Forelimb muscle (tissue), 1 donor: Measurements from ENCODE around the gene OR11H7. TPM values are rescaled to one million over a fixed set of nuclear protein-coding genes. Genes with fewer than 3 reads are reported as not detected.
"Not testable (repeated sequence)": the region's sequence is repeated elsewhere in the genome, so short reads cannot be mapped to it uniquely, and the experiment has no call there.

Experiments
- DNase-seq: peaks from one replicate; pipeline ENCODE4 v3.0.0-alpha.2; 2013; ENCODE audit warnings: low read depth
- polyA plus RNA-seq: library from polyadenylated mRNA; unstranded; fragments of 120-200 nt; gene quantifications from one replicate; pipeline ENCODE4 v1.2.1, GENCODE V29; 2013; ENCODE audit not compliant: insufficient read length

The OR11H7 gene
- 0.29 TPM for polyA plus RNA-seq

DNA sequence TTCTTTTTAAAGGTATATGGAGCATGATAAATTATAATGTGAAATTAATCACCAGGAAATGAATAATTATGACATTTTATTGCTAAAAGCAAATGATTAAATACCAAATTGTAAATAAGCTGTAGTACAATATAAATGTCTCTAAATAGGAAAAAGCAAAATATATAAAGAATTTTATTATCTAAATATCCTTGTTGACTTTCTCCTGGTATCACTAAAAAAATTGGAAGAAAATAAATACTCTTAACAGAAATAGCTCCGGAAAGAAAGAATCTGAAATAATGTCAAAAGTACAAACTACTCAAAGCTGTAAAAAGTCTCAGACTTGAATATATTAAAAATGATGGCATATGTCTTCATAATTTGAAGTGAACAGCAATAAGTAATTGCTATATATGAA is at the start of gene OR11H7:
OR11H7 (plus strand) TSS at position 301 of the 400 bp plus-strand sequence.
- DNase-seq: no peak

DNA sequence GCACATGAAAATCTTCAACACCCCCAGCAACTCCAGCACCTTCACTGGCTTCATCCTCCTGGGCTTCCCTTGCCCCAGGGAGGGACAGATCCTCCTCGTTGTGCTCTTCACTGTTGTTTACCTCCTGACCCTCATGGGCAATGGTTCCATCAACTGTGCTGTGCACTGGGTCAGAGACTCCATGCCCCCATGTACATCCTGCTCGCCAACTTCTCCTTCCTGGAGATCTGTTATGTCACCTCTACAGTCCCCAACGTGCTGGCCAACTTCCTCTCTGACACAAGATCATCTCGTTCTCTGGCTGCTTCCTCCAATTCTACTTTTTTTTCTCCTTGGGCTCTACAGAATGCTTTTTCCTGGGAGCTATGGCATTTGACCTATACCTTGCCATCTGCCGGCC is 49.6 kb upstream of the OR11H7 start:
- DNase-seq: no peak

DNA sequence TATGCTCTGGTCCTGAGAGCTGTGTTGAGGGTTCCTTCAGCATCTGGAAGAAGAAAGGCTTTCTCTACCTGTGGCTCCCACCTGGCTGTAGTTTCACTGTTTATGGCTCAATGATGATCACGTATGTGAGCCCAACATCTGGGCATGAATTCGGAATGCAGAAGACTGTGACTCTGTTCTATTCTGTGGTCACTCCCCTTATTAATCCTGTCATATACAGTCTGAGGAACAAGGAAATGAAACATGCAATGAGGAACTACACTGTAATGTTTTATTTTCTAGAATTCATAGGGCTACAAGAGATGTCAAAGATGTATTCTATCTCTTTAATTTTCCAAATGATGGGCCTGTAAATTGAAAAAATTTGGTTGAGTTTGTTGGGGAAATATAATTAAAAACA is 48.9 kb upstream of the OR11H7 start:
- no peak for DNase-seq

DNA sequence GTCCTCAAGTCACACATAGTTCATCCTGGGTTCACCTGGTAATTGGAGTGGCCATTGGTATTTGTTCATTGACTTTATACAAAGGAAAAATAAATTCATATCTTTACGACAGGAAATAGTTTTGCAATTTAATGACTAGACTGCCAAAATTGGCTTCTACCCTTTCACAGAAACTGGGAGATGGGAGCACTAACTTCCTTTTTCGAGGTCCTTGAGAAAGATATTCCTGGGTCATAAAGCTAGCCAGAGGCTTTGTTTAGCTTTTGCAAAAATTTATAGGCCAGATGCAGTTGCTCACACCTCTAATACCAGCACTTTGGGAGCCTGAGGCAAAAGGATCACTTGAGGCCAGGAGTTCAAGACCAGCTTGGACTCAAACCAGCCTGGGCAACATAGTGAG is 48.3 kb upstream of the OR11H7 start:
- DNase-seq: no peak

DNA sequence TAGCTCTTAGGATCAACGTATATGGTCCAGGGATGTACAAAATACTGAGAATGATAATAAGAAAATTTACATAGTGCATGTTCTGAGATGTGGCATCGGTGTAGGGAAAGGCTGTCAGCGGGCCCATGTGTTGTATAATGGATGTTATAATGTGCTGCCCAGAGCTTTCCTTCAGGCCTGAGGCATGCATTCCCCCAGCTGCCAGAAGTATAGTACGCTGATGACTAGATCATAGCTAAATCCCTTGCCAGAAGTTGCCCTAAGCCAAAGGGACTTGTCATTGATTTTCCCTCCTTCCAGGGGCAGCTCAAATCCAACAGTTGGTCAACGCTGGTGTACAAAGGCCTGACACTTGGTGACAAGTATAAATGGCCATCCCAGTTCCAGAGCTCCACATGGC is 44.6 kb upstream of the OR11H7 start:
- DNase-seq: no peak

DNA sequence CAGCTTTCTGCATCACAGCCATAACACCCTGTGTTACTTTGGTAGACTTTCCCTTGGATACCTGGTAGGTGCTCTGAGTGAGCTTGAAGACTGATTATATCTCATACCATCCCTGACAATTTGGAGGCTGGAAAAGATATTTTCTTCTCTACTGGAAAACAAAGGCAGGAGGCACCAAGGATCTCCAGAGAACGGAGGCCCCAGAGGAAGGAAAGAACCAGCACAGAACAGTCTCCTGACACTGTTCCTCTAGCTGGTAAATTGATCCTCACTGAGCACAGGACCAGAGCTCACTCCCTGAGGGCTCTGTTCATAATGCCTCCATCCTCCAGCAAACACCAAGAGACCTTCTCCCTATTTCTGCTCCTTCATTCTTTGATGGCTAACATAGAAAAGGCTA is 38.2 kb upstream of the OR11H7 start, which contains the start of gene OR11G2:
OR11G2 (plus strand) TSS at position 301 of the 400 bp plus-strand sequence. CDS start 6,542 bp downstream, outside the sequence.
- no peak for DNase-seq

DNA sequence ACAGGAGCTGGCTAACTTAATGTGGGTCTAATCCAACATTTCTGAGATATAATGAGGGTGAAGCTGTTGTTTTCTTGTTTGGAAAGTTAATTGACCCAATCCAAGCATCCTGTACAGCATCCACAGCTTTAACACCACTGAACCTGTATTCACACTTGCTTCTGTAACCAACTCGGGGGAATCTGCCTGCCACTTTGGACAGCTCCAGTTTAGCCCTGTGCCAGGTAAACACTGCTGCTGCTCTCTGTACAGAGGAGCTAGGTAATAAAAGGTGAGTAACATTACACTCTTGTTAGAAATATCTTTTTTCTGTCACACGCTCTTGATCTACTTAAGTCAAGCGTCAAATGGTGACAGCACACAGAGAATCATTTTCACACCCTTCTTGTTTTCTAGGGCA is 37.4 kb upstream of the OR11H7 start:
- DNase-seq: no peak

DNA sequence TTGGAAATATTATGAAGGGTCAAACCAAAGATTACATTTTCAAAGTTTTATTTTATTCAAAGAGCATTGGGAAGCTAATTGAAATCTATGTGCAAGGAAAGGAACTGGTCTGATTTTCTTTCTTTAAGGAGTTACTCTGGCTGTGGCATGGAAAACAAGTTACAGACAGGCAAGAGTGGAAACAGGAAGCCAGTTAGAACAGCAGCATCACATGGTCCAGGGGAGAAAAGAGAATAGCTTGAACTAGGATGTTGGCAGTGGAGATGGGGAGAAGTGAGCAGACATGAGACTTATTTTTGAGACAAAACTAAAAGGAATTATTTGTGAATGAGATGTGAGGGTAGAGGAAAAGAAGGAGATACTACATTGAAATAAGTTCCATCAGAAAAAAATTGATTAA is 34.7 kb upstream of the OR11H7 start:
- DNase-seq: no peak

DNA sequence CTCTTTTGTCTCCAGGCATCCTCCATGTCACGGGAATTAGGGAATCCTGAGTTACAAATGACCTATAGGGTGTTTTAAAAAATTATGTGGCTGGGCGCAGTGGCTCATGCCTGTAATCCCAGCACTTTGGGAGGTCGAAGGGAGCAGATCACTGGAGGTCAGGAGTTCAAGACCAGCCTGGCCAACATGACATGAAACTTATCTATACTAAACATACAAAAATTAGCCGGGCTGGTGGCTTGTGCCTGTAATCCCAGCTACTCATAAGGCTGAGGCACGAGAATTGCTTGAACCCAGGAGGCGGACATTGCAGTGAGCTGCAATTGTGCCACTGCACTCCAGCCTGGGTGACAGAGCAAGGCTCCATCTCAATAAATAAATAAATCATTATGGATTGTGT is 33.6 kb upstream of the OR11H7 start:
- not testable (repeated sequence) for DNase-seq

DNA sequence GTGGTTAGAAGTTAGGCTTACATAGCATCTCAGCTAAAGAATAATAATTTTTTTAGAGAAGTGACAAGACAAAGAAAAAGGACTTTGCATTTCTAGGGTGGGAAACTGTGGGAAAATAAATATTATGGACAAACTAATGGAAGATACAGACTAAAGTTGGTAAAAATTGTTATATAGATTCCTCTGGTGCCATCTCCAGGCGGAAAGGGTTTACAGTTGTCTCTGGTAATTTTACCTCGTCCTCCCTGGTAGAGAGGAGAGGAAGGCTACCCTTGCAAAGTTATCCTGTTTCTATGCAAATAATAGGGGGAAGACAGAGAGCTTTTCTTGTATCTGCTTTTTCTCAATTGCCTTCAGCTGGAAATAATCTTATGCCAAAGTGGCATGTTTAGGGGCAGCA is 32.9 kb upstream of the OR11H7 start:
- no peak for DNase-seq

DNA sequence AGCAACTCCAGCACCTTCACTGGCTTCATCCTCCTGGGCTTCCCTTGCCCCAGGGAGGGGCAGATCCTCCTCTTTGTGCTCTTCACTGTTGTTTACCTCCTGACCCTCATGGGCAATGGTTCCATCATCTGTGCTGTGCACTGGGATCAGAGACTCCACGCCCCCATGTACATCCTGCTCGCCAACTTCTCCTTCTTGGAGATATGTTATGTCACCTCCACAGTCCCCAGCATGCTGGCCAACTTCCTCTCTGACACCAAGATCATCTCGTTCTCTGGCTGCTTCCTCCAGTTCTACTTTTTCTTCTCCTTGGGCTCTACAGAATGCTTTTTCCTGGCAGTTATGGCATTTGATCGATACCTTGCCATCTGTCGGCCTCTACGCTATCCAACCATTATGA is 31.3 kb upstream of the OR11H7 start:
- no peak for DNase-seq

DNA sequence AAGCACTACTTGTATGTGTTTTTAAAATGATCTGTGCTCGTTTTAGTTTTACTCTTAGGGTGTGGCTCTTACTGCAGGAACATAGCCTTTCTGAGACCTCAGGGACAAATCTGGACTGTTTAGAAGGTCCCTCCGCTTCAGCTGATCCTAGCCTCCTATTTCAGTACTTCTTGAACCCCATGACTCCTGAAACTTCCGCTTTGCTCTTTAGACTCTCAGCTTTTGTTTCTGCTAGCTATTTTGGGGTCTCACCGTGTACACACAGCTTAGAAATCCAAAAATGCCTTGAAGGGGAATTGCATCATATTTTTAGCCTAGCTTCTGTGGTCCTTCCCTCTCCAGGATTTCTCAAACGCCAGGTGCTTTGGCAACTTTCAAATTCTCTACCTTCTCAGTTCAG is 29.8 kb upstream of the OR11H7 start:
- DNase-seq: no peak

DNA sequence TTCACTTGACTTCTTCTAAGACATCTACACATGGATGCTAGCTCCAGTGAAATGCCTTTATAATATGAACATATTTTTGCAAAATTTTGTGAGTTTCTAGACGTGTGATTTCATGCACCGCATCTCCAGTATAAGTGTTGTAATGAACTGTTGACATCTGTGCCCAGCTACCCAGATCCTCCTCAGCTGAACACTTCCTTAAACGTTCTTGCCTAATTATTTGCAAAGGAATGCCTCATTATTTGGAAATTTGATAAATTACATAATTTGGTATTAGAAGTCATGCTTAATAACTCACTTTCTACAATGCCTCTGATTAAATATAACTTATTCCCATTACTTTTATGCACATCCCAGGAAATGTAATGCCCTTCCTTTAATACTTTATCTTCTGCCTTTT is 24.1 kb upstream of the OR11H7 start:
- DNase-seq: no peak

DNA sequence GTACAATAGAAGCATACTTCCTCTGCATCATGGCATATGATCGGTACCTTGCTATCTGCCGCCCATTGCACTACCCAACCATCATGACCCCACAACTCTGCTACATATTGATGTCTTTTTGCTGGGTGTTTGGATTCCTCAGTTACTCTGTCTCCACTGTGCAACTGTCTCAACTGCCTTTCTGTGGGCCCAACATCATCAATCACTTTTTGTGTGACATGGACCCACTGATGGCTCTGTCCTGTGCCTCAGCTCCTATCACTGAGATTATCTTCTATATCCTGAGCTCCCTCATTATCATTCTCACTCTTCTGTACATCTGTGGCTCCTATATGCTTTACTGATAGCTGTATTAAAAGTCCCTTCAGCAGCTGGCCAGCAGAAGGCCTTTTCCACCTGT is 19.2 kb upstream of the OR11H7 start:
- no peak for DNase-seq

DNA sequence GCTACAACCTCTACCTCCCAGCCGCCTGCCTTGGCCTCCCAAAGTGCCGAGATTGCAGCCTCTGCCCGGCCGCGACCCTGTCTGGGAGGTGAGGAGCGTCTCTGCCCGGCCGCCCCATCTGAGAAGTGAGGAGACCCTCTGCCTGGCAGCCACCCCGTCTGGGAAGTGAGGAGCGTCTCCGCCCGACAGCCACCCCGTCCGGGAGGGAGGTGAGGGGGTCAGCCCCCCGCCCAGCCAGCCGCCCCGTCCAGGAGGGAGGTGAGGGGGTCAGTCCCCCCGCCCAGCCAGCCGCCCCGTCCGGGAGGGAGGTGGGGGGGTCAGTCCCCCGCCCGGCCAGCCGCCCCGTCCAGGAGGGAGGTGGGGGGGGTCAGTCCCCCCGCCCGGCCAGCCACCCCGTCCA is 16.4 kb upstream of the OR11H7 start:
- not testable (repeated sequence) for DNase-seq

DNA sequence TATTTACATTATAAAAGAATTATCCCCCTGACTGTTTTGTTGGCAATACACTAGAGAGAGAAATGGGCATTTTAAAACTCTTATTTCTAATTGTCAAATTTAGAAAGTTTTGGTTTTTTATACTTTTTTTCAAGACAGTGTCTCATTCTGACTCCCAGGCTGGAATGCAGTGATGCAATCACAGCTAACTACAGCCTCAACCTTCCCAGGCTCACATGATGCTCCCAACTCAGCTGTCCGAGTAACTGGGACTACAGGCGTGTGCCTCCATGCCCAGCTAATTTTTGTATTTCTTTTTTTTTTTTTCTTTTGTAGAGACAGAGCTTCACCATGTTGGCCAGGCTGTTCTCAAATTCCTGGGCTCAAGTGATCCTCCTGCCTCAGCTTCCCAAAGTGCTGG is 13.6 kb upstream of the OR11H7 start:
- DNase-seq: no peak

DNA sequence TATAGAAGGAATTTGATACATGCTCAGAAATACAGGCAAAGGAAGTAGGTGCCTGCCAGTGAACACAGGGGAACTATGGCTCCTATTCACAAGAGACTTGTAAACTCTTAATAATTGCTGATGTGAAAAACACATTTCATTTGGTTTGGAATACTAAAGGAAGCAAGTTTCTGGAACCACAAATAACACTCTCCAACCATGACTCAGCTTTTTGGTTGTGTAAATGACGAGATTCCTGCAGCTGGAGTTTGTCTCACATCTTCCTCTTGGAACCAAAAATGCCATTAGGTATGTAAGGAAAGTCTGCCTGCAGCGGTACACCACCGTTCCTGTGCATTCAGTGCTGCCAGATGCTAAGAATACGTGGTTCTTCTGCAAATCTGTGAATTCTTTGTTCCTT is 9.7 kb upstream of the OR11H7 start:
- no peak for DNase-seq

DNA sequence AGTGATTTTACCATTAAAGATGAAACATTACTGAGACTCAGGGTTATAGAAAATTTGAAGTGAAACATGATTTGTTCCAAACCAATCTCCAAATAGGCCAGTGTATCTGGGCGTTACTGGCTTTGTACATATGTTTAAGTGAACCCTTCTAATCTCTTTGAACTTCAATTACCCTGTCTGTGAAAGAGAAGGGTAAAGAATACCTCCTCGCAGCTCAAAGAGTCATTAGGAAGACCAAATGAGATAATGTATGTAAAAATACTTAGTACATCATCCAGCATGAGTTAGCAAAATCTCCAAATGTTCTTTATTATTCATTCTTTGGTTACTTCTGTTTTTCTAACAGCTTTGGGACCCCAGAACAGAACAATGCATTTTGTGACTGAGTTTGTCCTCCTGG is 5.4 kb upstream of the OR11H7 start, which contains the start of gene OR11H6:
OR11H6 (plus strand) TSS at position 301 of the 400 bp plus-strand sequence; CDS start at position 301, 0 bp downstream.
- DNase-seq: no peak

DNA sequence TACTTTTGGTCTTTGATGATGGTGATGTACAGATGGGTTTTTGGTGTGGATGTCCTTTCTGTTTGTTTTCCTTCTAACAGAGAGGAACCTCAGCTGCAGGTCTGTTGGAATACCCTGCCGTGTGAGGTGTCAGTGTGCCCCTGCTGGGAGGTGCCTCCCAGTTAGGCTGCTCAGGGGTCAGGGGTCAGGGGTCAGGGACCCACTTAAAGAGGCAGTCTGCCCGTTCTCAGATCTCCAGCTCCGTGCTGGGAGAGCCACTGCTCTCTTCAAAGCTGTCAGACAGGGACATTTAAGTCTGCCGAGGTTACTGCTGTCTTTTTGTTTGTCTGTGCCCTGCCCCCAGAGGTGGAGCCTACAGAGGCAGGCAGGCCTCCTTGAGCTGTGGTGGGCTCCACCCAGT is 6.6 kb downstream of the OR11H7 start:
- not testable (repeated sequence) for DNase-seq

DNA sequence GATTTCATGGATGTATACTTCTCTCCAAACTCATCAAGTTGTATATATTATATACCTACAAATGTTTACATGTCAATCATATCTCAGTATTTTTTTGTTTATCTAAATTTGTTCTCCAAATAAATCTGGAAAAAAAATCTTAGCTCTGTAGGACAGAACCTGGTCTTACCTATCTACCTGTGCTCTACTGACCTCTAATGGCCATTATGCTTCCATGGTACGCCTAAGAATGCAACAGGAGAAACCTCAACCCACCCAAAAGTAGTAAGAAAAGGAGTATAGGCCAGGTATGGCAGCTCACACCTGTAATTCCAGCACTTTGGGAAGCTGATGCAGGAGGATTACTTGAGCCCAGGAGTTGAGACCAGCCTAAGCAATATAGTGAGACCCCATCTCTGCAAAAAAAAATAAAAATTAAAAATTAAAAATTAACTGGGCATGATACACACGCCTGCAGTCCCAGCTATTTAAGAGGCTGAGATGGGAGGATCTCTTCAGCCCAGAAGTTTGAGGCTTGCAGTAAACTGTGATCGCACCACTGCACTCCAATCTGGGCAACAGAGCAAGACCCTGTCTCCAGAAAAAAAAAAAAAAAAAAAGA is 19.0 kb downstream of the OR11H7 start:
- DNase-seq: no peak

DNA sequence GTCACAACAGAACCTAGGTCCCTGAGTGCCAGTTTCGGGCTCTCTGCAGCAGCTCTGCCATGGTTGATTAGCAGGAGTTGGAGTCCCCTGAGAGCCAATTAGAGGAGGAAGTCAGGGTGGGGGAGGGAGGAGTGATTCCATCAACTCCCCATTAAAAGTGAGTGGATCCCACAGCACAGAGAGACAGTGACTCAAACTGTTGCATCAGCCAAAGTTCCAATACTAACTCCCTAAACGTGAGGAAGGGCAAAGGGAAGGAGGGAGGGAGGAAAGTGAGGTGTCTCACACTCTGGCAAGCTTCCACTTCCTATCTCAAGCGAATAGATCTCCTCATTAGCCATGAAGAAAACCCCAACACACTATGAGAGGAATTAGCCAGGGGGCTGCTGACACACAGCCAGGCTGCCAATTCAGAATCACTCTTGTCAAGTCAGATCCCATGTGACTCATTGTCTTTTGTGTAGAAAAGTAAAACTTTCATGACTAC is 33.9 kb downstream of the OR11H7 start:
- DNase-seq: no peak

DNA sequence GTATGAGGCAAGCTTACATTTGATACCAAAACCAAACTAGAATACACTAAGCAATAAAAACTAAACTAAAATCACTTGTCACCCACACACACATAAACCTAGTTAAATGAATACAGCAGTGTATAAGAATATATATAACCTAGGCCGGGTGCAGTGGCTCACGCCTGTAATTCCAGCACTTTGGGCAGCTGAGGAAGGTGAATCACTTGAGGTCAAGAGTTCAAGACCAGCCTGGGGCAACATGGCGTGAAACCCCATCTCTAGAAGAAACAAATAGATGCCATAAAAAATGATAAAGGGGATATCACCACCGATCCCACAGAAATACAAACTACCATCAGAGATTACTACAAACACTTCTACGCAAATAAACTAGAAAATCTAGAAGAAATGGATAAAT is 35.6 kb downstream of the OR11H7 start:
- not testable (repeated sequence) for DNase-seq

DNA sequence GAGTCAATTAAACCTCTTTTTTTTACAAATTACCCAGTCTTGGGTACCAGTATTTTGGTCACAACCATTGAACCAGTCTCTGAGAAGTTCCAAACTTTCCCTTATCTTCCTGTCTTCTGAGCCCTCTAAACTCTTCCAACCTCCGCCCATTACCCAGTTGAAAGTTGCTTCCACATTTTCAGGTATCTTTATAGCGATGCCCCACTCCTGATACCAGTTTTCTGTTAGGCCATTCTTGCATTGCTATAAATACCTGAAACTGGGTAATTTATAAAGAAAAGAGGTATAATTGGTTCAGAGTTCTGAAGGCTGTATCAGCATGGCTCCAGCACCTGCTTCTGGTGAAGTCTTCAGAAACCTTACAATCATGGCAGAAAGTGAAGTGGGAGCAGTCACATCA is 45.3 kb downstream of the OR11H7 start:
- no peak for DNase-seq

DNA sequence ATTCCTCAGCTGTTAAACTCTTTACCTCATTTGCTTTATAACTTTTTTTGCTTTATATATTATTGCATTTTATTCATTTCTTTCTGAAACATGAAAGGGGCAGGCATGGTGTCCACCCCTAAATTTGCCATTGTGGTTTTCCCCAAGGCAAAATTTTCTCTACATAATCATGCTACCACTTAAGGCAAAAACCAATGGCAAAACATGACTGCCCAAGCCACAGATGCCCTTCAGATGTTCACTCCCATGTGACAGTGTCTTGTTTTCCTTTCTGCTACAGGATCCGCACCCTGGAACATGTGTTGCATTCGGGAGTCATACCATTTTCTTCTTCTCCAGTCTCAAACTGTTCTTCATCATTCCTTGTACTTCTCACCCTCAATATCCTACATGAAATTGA is 48.6 kb downstream of the OR11H7 start:
- no peak for DNase-seq
